Amniotic stem cell (primary cell): ENCODE results near the gene UQCRQ.

Experiments used
- DNase-seq: peaks from one replicate; lab custom pipeline; 2025; lab: John Stamatoyannopoulos, UW

UQCRQ gene

GRCh38 chr5:132915681-132916080 lies 49.2 kb downstream of the UQCRQ start:
- DNase-seq, result no peak

GRCh38 chr5:132916086-132916485 lies 49.6 kb downstream of the UQCRQ start:
- DNase-seq, result no peak
